Activated CD4-positive, alpha-beta T cell treated with anti-CD3 and anti-CD28 coated beads for 24 hours (primary cell): ENCODE data around the gene C8G.

Experiments used
- DNase-seq, 2 donors: peaks; one replicate each; pipeline ENCODE4 v3.0.0-alpha.2; 2020; ENCODE audit warnings: low read depth in 2 of 2

Gene C8G

DNA sequence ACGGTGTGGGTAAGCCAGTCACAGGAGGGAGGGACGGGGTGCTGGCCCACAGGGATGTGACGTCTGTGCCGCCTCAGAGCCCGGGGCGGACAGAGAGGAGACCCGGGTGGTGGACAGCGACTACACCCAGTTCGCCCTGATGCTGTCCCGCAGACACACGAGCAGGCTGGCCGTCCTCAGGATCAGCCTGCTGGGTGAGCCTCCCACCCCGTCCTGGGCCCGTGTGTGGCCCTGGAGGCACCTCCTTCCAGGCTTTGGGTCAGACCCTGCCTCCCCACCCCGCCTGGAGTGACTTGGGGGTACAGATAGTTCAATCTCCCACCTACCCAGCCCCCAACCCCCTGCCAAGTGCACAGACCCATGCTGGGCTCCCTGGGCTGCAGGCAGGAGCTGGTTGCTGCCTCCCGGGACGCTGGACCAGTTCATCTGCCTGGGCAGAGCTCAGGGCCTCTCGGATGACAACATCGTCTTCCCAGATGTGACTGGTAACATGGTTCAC lies 8.8 kb downstream of the C8G start:
- DNase-seq: no peak

DNA sequence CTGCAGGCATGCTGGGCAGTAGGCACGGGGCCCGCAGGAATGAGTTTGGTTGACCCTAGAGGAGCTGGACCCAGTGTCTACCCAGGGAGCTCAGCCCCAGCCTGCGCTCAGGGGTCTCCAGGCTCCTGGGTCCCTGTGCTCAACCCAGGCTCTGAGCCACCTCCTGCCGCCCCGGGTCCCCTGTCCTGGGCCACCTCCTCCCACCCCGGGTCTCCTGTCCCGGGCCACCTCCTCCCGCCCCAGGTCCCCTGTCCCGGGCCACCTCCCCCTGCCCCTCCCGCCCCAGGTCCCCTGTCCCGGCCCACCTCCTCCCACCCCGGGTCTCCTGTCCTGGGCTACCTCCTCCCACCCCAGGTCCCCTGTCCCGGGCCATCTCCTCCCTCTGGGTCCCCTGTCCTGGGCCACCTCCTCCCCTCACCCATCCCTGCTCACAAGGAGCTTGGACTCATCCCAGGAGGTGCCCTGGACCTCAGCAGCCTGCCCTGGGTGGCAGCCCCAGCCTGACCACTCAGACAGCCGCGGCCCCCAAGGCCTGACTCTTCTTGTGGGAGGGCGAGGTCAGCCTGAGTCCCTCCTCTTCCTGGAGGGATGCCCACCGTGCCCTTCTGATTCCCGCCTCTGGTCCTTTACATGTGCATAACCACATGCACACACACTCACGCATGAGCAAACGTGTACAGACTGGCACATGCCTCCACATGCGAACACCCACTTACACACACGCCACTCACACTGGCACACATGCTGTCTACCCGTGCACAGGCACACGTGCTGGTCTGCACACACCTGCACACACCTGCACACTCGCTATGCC lies 9.4 kb downstream of the C8G start:
- DNase-seq: no peak

DNA sequence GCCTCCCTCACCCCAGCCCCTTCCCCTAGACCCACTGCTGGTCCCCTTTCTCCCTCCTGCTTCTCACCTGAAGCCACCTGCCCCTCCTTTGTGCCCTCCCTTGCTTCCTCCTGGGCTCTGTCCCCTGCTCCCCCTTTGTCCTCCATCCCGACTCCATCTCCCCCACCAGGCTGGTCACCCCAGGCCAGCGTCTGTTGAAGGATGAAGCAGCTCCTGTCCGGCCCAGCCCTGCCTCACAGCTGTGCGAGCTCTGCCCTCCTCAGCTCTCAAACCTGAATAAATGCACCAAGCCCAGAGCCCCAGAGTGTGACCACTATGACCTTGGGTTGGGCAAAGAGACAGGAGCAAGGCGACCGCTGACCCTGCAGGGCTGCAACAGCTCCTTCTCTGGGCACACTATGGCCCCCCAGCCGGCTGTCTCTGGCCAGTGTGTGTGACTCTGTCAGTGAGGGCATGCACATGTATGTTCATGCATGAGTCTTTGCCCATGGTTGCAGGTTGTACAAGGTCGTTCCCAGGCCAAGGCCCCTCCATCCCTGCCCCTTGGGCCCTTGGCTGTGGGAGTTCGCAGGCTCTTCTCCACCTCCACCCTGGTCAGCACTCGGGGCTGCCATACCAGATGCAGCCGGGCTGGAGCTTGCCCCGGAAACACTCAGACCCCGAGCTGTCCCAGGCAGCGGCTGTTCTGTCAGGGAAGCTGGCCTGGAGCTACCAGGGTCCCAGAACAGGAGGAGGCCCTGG lies 10.3 kb downstream of the C8G start:
- DNase-seq: no peak

DNA sequence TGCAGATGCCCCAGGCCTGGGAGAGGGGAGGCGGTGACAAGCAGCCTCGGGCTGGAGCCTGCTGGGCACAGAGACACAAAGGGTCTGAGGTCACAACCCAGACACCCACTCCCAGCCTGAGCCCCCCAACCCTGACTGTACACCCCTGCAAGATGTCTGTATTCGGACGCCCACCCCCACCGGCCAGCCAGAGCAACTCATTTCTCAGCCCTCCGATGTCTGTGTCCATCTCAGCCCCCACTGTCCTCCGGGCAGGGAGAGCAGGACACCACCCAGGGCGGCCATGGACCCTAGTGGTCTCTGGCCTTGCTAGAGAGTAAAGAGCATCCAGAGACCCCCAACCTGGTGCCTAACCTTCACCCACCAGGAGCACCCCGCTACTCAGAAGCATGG lies 10.9 kb downstream of the C8G start:
- DNase-seq: no peak

DNA sequence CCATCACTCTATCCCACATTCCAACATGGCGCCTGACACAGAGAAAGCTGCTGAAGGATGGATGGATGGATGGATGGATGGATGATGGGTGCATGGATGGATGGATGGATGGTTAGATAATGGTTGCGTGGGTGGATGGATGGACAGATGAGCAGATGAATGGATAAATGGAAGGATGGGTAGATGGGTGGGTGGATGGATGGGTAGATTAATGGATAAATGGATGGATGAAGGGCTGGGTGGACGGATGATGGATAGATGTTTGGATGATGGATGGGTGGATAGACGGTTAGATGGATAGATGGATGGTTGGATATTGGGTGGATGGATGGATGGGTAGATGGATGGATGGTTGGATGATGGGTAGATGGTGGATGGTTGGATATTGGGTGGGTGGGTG lies 11.6 kb downstream of the C8G start:
- DNase-seq: no peak

DNA sequence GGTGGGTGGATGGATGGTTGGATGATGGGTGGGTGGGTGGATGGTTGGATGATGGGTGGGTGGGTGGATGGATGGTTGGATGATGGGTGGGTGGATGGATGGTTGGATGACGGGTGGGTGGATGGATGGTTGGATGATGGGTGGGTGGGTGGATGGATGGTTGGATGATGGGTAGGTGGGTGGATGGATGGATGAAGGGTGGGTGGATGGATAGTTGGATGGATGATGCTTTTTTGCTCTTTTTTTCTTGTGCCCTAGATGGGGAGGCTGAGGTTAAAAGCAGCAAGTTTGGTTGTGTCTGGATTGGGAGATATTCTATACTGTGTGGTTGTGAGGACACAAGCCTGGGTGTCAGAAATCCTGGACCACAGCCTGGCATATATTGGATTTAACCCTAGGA lies 12.4 kb downstream of the C8G start:
- DNase-seq: no peak

DNA sequence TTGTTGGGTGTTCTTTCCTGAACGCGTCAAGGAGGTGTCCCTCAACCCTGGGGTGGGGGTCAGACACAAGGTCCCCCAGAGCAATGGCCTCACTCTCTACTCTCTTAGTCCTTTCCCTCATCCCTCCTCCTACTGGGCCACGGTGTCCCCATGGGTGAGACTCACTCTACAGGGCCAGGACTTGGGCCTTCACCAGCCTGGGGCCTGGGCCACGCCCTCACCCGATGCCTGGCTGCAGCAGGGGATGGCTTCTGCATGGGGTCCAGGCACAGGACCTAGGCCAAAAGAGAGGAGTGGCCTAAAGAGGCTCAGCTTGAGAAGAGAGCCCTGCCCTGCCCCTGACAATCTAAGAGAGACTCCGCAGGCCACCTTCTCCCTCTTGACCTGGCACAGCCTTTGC lies 12.9 kb downstream of the C8G start:
- DNase-seq: no peak

DNA sequence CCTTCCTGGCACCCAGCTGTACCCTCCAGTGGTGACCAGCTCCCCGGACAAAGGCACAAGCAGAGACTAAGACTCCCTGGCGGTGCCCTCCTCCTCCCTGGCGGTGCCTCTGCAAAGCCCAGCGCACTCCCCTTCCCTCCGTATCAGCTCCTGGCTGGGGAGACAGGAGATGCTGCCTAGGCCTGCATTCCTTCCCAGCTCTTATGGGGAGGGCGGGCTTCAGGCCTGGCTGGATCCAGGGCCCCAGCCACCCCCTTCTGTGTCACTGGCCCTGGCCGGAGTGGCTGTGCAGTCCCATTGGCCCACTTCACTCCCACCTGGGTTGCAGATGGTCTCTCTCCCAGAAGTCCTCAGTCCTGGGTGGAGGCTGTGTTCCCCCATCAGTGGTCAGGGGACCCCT lies 13.4 kb downstream of the C8G start:
- no peak for DNase-seq

DNA sequence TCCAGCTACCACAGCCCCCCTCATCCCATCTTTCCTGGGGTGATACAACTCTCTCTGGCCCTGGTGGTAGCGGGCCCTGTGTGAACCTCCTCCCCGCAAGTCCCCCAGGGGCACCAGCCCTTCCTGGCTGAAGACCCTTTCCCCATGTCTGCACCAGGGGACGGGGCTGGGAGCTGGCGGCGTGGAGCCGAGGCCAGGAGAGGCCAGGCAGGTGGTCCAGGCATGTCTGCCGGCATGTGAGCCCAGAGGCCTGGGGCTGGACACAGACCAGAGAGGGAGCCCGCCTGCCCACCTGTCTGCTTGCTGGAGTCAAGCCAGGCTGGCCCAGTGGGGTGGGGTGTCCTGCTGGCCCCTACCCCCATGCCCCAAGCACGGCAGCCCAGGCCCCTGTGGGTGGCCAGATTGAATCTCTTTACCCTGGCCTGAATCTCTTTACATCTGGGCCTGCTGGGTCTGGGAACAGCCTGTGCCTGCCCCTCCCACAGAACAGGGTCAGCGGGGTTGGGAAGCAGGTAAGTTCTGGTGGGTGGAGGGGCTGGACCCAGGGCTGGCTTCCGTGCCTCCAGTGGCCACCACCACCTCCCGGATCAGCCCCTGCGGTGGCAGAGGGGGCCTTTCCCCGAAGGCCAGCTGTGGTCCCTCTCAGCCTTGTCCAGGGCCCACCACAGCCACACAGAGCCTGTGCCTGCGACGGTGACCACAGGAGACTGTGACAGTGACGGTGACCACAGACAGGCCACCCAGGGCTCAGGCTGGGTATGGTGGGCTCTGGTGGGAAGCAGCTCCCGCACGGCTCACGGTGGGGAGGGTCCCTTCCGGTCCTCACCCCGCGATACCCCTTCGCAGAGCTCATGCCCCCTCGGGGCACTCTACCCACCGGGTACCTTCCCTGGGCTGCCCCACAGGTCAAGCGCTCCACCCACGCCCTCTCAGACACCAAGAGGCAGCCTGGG lies 14.1 kb downstream of the C8G start:
- no peak for DNase-seq

DNA sequence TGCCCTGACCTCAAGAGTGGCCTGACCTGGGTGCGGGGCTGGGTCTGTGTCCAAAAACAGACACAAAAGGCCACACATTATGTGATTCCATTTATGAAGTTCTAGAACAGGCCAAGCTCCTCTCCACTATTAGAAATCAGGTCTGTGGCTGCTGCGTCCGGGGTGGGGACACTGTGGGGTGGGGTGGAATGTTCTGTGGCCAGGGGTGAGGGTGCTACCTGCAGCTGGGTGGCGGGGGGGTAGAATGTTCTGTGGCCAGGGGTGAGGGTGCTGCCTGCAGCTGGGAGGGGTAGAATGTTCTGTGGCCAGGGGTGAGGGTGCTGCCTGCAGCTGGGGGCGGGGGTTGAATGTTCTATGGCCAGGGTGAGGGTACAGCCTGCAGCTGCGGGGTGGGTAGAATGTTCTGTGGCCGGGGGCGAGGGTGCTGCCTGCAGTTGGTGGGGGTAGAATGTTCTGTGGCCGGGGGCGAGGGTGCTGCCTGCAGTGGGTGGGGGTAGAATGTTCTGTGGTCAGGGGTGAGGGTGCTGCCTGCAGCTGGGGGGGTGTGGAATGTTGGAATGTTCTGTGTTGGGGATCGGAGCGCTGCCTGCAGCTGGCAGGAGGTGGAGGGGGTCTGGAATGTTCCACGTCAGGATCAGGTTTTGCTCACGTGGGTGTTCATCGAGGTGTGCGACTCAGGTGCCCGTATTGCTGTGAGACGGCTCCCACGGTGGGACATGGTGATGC lies 15.3 kb downstream of the C8G start:
- DNase-seq: no peak

DNA sequence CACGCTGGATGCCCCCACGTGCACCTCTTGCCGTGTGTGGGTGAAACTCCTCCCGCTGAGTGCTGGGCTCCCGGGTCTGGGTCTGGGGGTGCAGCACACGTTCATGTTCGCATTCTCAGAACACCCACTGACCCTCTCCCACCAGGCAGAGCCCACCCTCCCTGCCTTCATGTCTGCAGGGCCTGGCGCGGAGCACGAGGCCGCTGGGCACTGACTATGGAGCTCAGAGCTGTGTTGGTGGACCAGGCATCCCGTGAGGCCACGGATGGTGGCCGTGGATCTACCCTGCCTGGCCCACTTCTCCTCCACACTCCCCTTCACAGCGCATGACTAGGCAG lies 15.9 kb downstream of the C8G start:
- DNase-seq: no peak

DNA sequence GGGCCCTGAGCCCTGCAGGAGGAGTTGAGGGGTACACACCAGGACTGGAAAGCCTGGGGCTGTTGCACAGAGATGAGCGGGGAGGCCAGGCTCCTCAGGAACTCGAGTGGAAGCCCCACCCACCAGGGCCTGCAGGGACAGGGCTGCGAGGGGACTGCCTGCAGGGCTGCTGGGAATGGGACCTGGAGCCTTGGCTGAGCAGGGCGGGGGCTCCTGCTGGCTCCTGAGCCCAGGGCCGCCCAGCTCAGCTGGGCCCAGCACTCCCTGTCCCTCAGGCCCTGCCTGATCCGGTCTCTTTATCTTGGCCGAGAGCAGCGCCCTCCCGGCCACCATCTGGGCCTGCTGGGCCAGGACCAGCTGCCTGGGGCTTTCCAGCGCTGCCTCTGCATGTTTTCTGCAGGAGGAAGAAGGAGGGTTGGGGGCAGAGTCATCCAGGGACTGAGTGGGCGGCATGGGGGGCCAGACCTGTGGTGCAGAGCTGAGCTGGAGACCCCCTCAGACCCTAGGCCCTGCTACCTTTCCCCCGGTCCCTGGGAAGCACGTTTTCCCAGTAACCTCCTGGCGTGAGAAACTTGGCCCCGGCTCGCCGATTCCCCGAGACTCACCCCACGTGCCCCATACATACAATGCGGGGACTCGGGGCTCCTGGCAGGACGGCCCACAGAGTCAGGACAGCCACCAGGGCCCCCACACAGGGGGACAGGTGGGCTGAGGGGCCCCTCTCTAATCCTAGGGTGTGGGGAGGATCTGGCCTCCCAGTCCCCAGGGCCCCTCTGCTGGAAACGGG lies 16.4 kb downstream of the C8G start:
- DNase-seq: no peak

DNA sequence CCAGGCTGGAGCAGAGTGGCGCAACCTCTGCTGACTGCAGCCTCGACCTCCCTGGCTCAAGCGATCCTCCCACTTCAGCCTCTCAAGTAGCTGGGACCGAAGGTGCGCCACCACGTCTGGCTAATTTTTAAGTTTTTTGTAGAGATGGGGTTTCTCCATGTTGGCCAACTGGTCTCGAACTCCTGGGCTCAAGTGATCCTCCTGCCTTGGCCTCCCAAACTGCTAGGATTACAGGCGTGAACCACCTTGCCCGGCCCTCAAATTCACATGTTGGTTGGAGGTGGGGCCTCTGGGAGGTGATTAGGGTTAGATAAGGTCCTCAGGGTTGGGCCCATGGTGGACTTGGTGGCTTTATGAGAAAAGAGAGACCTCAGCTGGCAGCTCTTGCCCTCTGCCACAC lies 17.1 kb downstream of the C8G start:
- no peak for DNase-seq

DNA sequence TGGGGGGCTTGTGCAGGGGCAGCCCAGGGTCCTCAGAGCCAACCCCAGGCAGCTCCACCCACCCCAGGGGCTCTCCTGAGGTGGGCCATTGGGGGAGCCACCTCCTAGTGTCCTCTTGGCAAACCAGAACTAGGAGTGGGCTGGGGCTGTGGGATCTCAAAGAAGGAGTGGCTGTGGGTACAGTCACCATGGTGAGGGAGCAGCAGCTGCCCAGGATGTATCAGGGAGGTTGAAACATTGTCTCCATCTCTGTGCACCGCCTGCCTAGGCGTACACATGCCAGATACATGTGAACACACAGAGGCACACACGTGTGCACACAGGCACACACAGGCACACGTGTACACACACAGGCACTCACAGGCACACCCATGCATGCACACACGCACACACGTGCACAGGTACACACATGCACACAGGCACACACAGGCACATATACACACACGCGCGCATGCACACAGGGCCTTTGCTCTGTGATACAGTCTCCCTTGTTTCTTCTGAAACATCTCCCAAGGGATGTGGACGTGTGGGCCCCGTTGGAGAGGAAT lies 17.7 kb downstream of the C8G start:
- no peak for DNase-seq

DNA sequence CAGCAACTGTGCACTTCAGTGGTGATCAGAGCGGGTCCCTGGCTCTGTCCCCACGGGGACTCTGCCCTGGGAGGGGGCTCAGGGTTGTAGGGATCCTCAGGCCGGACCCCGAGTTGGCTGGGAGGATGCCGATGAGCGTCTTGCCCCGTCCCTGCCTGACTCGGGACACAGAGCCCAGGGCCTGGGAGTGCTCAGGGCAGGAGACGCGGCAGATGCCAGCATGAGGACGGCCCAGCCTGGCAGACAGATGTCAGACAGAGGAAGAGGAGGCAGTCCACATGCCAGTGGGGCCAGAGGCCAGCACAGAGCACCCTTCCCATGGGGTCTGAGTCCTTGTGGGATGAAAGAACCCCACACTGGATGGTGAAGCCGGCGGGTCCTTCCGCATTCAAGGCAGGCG lies 18.3 kb downstream of the C8G start:
- DNase-seq: no peak

DNA sequence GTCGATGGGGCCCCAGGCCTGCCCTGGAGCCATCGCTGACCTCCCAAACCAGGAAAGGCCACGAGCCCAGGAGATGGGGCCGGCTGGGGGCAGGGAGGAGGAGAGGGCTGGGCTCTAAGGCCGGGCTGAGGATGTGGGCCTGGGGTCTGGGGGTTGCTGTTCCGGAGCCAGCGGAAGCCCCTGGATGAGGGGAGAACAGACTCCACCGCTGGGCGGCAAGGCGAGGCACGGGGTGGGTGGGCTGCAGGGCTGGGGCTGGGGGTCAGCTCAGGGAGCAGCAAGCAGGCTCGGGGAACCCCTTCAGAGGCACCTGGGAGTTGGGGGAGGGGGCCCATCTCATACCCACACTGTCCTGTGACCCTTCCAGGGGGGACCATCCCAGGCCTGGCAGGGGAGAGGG lies 18.7 kb downstream of the C8G start:
- no peak for DNase-seq

DNA sequence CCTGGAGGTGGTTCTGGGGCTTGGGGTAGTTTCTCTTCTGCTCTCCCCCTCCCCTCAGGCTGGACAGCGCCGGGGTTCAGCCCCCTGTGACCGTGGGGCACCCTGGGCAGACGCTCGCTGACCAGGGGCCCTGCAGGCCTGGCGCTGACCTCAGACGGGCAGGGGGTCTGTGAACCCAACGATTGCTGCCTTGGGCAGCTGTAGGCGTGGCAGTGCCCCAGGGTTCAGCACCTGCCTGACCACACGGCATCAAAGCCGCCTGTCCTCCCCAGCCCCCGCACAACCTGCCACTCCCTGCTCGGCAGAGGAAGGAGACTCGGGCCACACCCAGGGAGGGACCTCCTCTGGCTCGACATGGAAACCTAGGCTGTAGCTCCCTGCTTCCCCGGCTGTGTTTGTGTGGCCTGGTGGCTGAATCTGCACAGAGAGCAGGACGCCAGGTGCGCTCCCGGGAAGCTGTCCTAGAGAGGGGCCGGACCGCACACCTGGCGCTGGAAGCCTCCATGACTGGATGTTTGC lies 19.2 kb downstream of the C8G start:
- no peak for DNase-seq

DNA sequence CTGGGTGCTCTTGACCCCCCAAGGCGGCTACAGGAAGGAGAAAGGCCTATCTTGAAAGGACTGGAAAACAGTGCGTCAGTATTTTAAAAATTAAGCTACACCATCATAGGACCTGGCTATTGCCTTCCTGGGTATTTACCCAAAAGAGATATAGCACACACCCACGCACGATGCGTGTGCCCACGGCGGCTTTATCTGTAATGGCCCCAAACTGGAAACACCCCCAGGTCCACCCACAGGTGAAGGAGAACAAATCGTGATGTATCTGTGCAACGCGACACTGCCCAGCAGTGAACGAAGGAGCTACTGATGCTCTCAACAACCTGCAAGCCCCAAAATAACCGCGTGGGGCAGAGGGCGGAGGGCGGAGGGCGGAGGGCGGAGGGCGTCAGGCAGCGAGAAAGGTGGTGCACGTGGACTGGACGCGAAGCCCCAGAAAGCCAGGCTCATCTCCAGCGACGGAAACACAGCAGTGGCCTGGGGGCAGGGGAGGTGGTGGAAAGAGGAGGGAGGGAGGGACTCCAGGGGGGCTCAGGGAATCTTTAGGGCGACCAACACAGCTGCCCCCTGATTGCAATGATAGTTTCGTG lies 19.9 kb downstream of the C8G start:
- no peak for DNase-seq

DNA sequence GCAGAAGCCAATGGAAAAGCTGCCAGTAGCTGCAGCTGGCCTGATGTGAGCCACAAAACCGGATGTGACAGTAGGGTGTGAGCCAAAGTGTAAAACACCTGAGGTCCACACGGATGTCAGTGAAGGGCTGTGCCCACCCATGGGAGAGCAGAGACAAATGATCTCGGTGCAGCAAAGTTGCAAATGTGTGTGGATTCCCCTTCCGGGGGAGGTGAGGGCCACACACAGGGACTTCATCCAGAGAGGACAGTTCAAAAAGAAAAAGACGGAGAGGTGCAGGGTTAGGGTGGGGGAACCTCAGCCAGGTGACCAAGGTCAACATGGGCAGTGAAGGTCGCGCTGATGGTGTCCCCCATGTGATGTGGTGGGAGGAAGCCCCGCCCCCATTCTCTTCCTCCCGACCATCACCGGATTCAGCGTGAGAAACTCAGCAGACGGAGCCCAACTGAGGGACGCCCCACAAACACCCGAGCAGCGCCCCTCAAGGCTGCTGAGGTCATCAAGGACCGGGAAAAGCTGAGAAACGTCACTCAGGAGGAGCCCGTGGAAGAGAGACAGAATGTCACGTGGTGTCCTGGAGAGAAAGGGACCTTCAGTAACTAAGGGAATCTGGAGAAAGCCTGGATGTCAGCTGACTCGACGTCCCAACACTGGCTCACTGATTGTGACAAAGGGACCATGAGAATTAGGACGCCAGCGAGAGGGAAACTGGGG lies 20.9 kb downstream of the C8G start:
- DNase-seq: no peak
